Activated T-helper 1 cell treated with anti-CD3 and anti-CD28 coated beads, Interleukin-2, amount 50 U/mL, for 16 hours (primary cell): ENCODE measurements around the gene SON.
A peak's percentile ranks its signal among the peaks of the same experiment; 100 is the strongest.
"Not testable (repeated sequence)": the region's sequence is repeated elsewhere in the genome, so short reads cannot be mapped to it uniquely, and the experiment has no call there.

Experiments
- DNase-seq, 2 donors: peaks; one replicate each; pipeline ENCODE4 v3.0.0-alpha.2; 2020; ENCODE audit warnings: low read depth in 1 of 2, low spot score in 1 of 2

The SON gene

GRCh38 chr21:33542640-33543504 lies at the start of gene SON:
SON (plus strand) TSS chr21:33543038; CDS start chr21:33543093, 55 bp downstream.
- peak; percentile 92 to 97 for DNase-seq

- DNase-seq, result no peak
Measured at GRCh38 chr21:33493756-33494155, 49.1 kb upstream of the SON start.

GRCh38 chr21:33495743-33496142 lies 47.1 kb upstream of the SON start:
- no peak for DNase-seq

- DNase-seq, result no peak
Measured at GRCh38 chr21:33496345-33496744, 46.5 kb upstream of the SON start.

GRCh38 chr21:33505833-33506232 lies 37.0 kb upstream of the SON start:
- no peak for DNase-seq

GRCh38 chr21:33507003-33507402 lies 35.8 kb upstream of the SON start:
- DNase-seq, result not testable (repeated sequence)

GRCh38 chr21:33510826-33511225 lies 32.0 kb upstream of the SON start:
- DNase-seq, result no peak

GRCh38 chr21:33511639-33512038 lies 31.2 kb upstream of the SON start:
- DNase-seq, result no peak

GRCh38 chr21:33512481-33512880 lies 30.4 kb upstream of the SON start:
- no peak for DNase-seq

GRCh38 chr21:33514229-33514628 lies 28.6 kb upstream of the SON start:
- no peak for DNase-seq

GRCh38 chr21:33518899-33519298 lies 23.9 kb upstream of the SON start:
- no peak for DNase-seq

- no peak for DNase-seq
Measured at GRCh38 chr21:33522297-33522952, 20.4 kb upstream of the SON start.

GRCh38 chr21:33522953-33523349 lies 19.9 kb upstream of the SON start:
- no peak for DNase-seq

GRCh38 chr21:33531007-33531406 lies 11.8 kb upstream of the SON start:
- DNase-seq, result no peak

GRCh38 chr21:33537212-33537611 lies 5.6 kb upstream of the SON start:
- no peak for DNase-seq

GRCh38 chr21:33539616-33540015 lies 3.2 kb upstream of the SON start:
- DNase-seq, result no peak

GRCh38 chr21:33540711-33541104 lies 2.1 kb upstream of the SON start:
- DNase-seq, result no peak

GRCh38 chr21:33541105-33541711 lies 1.6 kb upstream of the SON start:
- DNase-seq, result no peak

- DNase-seq, result peak; percentile 64 to 77
Measured at GRCh38 chr21:33541756-33542639, 840 bp upstream of the SON start, which contains the start of gene GART. GART (minus strand) TSS chr21:33542117; CDS start chr21:33539315, 2,802 bp downstream.

- DNase-seq, result peak in 1 of 2 donors; percentile 51
Measured at GRCh38 chr21:33543505-33544129, 779 bp downstream of the SON start.
